A172 (cell line): ENCODE measurements around the gene HUS1. TPM values are rescaled to one million over a fixed set of nuclear protein-coding genes. Genes with fewer than 3 reads are reported as not detected.

Experiments
- DNase-seq: peaks from one replicate; pipeline ENCODE4 v3.0.0-alpha.2; 2015; ENCODE audit warnings: low spot score
- total RNA-seq: library from RNA; depleted of rRNA; stranded (reverse); fragments of >200 nt; shearing (Covaris generic); gene quantifications from 2 replicates; pipeline ENCODE4 v1.2.3, GENCODE V29; 2014

HUS1 gene
- total RNA-seq, 1 experiment from 2014 or later: 67.9 TPM

- no peak for DNase-seq
These were observed 392 bp upstream of the HUS1 start for GRCh38 chr7:47979832-47980181.

- DNase-seq: no peak
These were observed 648 bp downstream of the HUS1 start for GRCh38 chr7:47978790-47979144.

- DNase-seq: no peak
These were observed 5.7 kb downstream of the HUS1 start for GRCh38 chr7:47973739-47974138.

- DNase-seq: no peak
These were observed 8.7 kb downstream of the HUS1 start for GRCh38 chr7:47970761-47971160.

- DNase-seq: peak; percentile 68
These were observed 10.3 kb downstream of the HUS1 start for GRCh38 chr7:47968847-47969774.

- no peak for DNase-seq
These were observed 11.7 kb downstream of the HUS1 start for GRCh38 chr7:47967708-47968107.

- no peak for DNase-seq
These were observed 12.3 kb downstream of the HUS1 start for GRCh38 chr7:47967123-47967522.

- DNase-seq: no peak
These were observed 14.0 kb downstream of the HUS1 start for GRCh38 chr7:47965456-47965855.

GRCh38 chr7:47962262-47962661, 17.2 kb downstream of the HUS1 start:
- peak; percentile 27 for DNase-seq

- DNase-seq: no peak
These were observed 22.3 kb downstream of the HUS1 start for GRCh38 chr7:47957156-47957555.

- no peak for DNase-seq
These were observed 23.2 kb downstream of the HUS1 start for GRCh38 chr7:47956220-47956619.

GRCh38 chr7:47954231-47954911, 25.0 kb downstream of the HUS1 start:
- DNase-seq: peak; percentile 92

GRCh38 chr7:47953822-47954221, 25.6 kb downstream of the HUS1 start:
- no peak for DNase-seq

- DNase-seq: no peak
These were observed 27.2 kb downstream of the HUS1 start for GRCh38 chr7:47952224-47952623.

GRCh38 chr7:47951374-47951773, 28.0 kb downstream of the HUS1 start:
- no peak for DNase-seq

- no peak for DNase-seq
These were observed 28.7 kb downstream of the HUS1 start for GRCh38 chr7:47950714-47951113.

- DNase-seq: no peak
These were observed 29.7 kb downstream of the HUS1 start for GRCh38 chr7:47949703-47950102.

GRCh38 chr7:47948141-47948790, 31.1 kb downstream of the HUS1 start, which contains the start of gene PKD1L1:
TSS of gene PKD1L1 (minus strand) at chr7:47948466. CDS start at chr7:47948440, 26 bp downstream.
- DNase-seq: no peak

- no peak for DNase-seq
These were observed 32.1 kb downstream of the HUS1 start for GRCh38 chr7:47947355-47947749.

- DNase-seq: no peak
These were observed 32.6 kb downstream of the HUS1 start for GRCh38 chr7:47946581-47947354.

- DNase-seq: peak; percentile 65
These were observed 34.0 kb downstream of the HUS1 start for GRCh38 chr7:47945261-47946015.
